Neuronal stem cell (in vitro differentiated cells): ENCODE data around the gene PAIP2B.

Experiments used
- DNase-seq: peaks from one replicate; pipeline ENCODE4 v3.0.0-alpha.2; 2013; ENCODE audit warnings: low spot score
- H2AFZ ChIP-seq: one replicate; pipeline ENCODE4 v1.6.1; 2013; ENCODE audit warnings: mild to moderate bottlenecking, low read length, inconsistent platforms
- H2AK5ac ChIP-seq: 2 replicates; pipeline ENCODE4 v1.6.1; 2013; ENCODE audit warnings: low read depth, mild to moderate bottlenecking, inconsistent platforms, low read length, moderate library complexity, mixed read lengths
- H2BK120ac ChIP-seq: 2 replicates; pipeline ENCODE4 v1.6.1; 2013; ENCODE audit warnings: low read depth, mild to moderate bottlenecking, inconsistent platforms, low read length, moderate library complexity, mixed read lengths
- H2BK12ac ChIP-seq: one replicate; pipeline ENCODE4 v1.6.1; 2013; ENCODE audit warnings: low read length, inconsistent platforms
- H2BK15ac ChIP-seq: 2 replicates; pipeline ENCODE4 v1.6.1; 2013; ENCODE audit warnings: mild to moderate bottlenecking, low read length, inconsistent platforms, mixed read lengths
- H2BK5ac ChIP-seq: one replicate; pipeline ENCODE4 v1.6.1; 2013; ENCODE audit warnings: inconsistent platforms, mild to moderate bottlenecking, low read length, moderate library complexity
- H3K14ac ChIP-seq: one replicate; pipeline ENCODE4 v1.6.1; 2013; ENCODE audit warnings: low read length, inconsistent platforms
- H3K18ac ChIP-seq: 2 replicates; pipeline ENCODE4 v1.6.1; 2013; ENCODE audit warnings: low read length, inconsistent platforms
- H3K23ac ChIP-seq: 2 replicates; pipeline ENCODE4 v1.6.1; 2013; ENCODE audit warnings: low read depth, mild to moderate bottlenecking, mixed read lengths, low read length, inconsistent platforms; ENCODE audit not compliant: poor library complexity
- H3K27ac ChIP-seq: replicated peaks from 3 replicates; pipeline ENCODE4 v1.5.1; 2013; ENCODE audit warnings: low read length, inconsistent platforms
- H3K27me3 ChIP-seq, 3 experiments: 2 replicates each; pipeline ENCODE4 v1.6.1; 2013; ENCODE audit warnings: low read length in 3 of 3, mild to moderate bottlenecking in 2 of 3, inconsistent platforms in 1 of 3, low read depth in 1 of 3, mixed read lengths in 1 of 3, moderate library complexity in 1 of 3; ENCODE audit not compliant: control insufficient read depth in 3 of 3, insufficient read depth in 3 of 3
- H3K36me3 ChIP-seq, 2 donors: replicated peaks in 1 of 2; 2 replicates each; pipeline ENCODE4 v1.6.1; 2013; ENCODE audit warnings: low read length in 2 of 2; ENCODE audit not compliant: control insufficient read depth in 2 of 2, insufficient read depth in 2 of 2
- H3K4ac ChIP-seq: 2 replicates; pipeline ENCODE4 v1.6.1; 2013; ENCODE audit warnings: inconsistent platforms, mild to moderate bottlenecking, low read length, moderate library complexity
- H3K4me1 ChIP-seq, 2 donors: 1 replicate in 1 of 2; 2 replicates in 1 of 2; pipeline ENCODE4 v1.6.1; 2013; ENCODE audit warnings: low read length in 2 of 2, low read depth in 1 of 2; ENCODE audit not compliant: control insufficient read depth in 2 of 2, insufficient read depth in 1 of 2
- H3K4me2 ChIP-seq: one replicate; pipeline ENCODE4 v1.6.1; 2013; ENCODE audit warnings: mild to moderate bottlenecking, low read length, inconsistent platforms; ENCODE audit not compliant: insufficient read depth, poor library complexity, severe bottlenecking
- H3K4me3 ChIP-seq, 2 donors: 2 replicates each; pipeline ENCODE4 v1.5.1; 2013; ENCODE audit warnings: low read length in 2 of 2, mild to moderate bottlenecking in 2 of 2, inconsistent platforms in 1 of 2, moderate library complexity in 1 of 2
- H3K79me1 ChIP-seq: one replicate; pipeline ENCODE4 v1.6.1; 2013; ENCODE audit warnings: low read depth, mild to moderate bottlenecking, inconsistent platforms, low read length, moderate library complexity
- H3K9ac ChIP-seq: one replicate; pipeline ENCODE4 v1.6.1; 2013; ENCODE audit warnings: mild to moderate bottlenecking, low read depth, low read length, inconsistent platforms; ENCODE audit not compliant: poor library complexity
- H3K9me3 ChIP-seq, 2 donors: replicated peaks in 1 of 2; 2 replicates each; pipeline versions ENCODE3 to v1.6.1; 2013; ENCODE audit warnings: low read length in 2 of 2, mild to moderate bottlenecking in 2 of 2, inconsistent platforms in 1 of 2, low read depth in 1 of 2, mixed read lengths in 1 of 2, moderate library complexity in 1 of 2; ENCODE audit not compliant: control insufficient read depth in 2 of 2, insufficient read depth in 1 of 2
- H4K8ac ChIP-seq: one replicate; pipeline ENCODE4 v1.6.1; 2013; ENCODE audit warnings: low read depth, mild to moderate bottlenecking, inconsistent platforms, low read length, moderate library complexity
- H4K91ac ChIP-seq: one replicate; pipeline ENCODE4 v1.6.1; 2013; ENCODE audit warnings: low read length, low read depth, mild to moderate bottlenecking, inconsistent platforms; ENCODE audit not compliant: poor library complexity
- WGBS, 2 donors: extraction: QIAGEN DNeasy Blood & Tissue Kit; methylation state at CpG; one replicate each; pipeline ENCODE4 v1.1.7; 2013; ENCODE audit warnings: missing lambda C conversion rate in 2 of 2, mixed read lengths in 1 of 2; ENCODE audit not compliant: insufficient read length in 2 of 2, insufficient replicate concordance in 1 of 2; ENCODE audit errors: extremely low coverage in 2 of 2; 5-methylcytosine and 5-hydroxymethylcytosine counted together

Gene PAIP2B

GRCh38 chr2:71153585-71154224 lies 73.2 kb downstream of the PAIP2B start:
- Histone ChIP-seq H2BK15ac (no peak overlapping the region), H3K4ac (no peak overlapping the region), H4K91ac (no peak overlapping the region), H4K8ac (no peak overlapping the region), H3K36me3 (peaks cover 6 to 19% of the 10 kb centered on the region in 2 donors), H2BK5ac (no peak overlapping the region), H3K4me3 (no peak overlapping the region), H3K23ac (no peak overlapping the region), H3K4me2 (no peak overlapping the region), H2BK12ac (no peak overlapping the region), H3K4me1 (peaks cover 4 to 7% of the 10 kb centered on the region in 2 donors), H3K18ac (no peak overlapping the region), H2AK5ac (no peak overlapping the region), H2BK120ac (no peak overlapping the region), H3K27ac (no peak overlapping the region), H3K9me3 (no peaks in the 10 kb centered on the region), H3K14ac (no peak overlapping the region), H3K9ac (peak overlapping the region; percentile 27), H3K27me3 (peaks cover 0 to 8% (median 0%) of the 10 kb centered on the region in 3 experiments), H3K79me1 (no peaks in the 10 kb centered on the region), H2AFZ (no peak overlapping the region)
- no peak for DNase-seq
- no CpG with 5 or more reads among the region's 11 CpGs for WGBS, 2 donors

- no peak overlapping the region for H2BK5ac ChIP-seq
- no peaks in the 10 kb centered on the region for H3K79me1 ChIP-seq
- H2BK120ac ChIP-seq = no peak overlapping the region
- H3K23ac ChIP-seq = no peak overlapping the region
- no peak overlapping the region for H3K9ac ChIP-seq
- no peak overlapping the region for H4K91ac ChIP-seq
- peak overlapping the region; percentile 48 for H3K18ac ChIP-seq
- peak overlapping the region in 1 of 2 donors; percentile 39 for H3K4me3 ChIP-seq
- H3K9me3 ChIP-seq = no peaks in the 10 kb centered on the region
- no peak overlapping the region for H3K14ac ChIP-seq
- H3K27ac ChIP-seq = no peak overlapping the region
- peaks cover 0 to under 1% of the 10 kb centered on the region in 2 donors for H3K4me1 ChIP-seq
- no peak overlapping the region for H3K4ac ChIP-seq
- no peak for DNase-seq
- no peak overlapping the region for H2AK5ac ChIP-seq
- no peak overlapping the region for H2BK15ac ChIP-seq
- H3K27me3 ChIP-seq = peaks cover 0 to 8% (median 0%) of the 10 kb centered on the region in 3 experiments
- no CpG with 5 or more reads among the region's 1 CpG for WGBS, 2 donors
- no peak overlapping the region for H2AFZ ChIP-seq
- H2BK12ac ChIP-seq = no peak overlapping the region
- H4K8ac ChIP-seq = no peak overlapping the region
- H3K36me3 ChIP-seq = peaks cover 10 to 39% of the 10 kb centered on the region in 2 donors
- no peak overlapping the region for H3K4me2 ChIP-seq
Observed at GRCh38 chr2:71151620-71152019, 75.3 kb downstream of the PAIP2B start.

- no peak overlapping the region for H2BK5ac ChIP-seq
- H3K4me1 ChIP-seq = no peaks in the 10 kb centered on the region
- no peak overlapping the region for H3K23ac ChIP-seq
- no peak overlapping the region for H4K8ac ChIP-seq
- H3K4ac ChIP-seq = no peak overlapping the region
- no peak overlapping the region for H3K18ac ChIP-seq
- no peak overlapping the region for H3K9ac ChIP-seq
- H3K27ac ChIP-seq = no peak overlapping the region
- no peak overlapping the region for H3K14ac ChIP-seq
- no peak overlapping the region for H2AFZ ChIP-seq
- no peak overlapping the region for H3K4me2 ChIP-seq
- no peak overlapping the region for H2BK120ac ChIP-seq
- H2AK5ac ChIP-seq = no peak overlapping the region
- H3K36me3 ChIP-seq = peaks cover 16 to 51% of the 10 kb centered on the region in 2 donors
- no peaks in the 10 kb centered on the region for H3K79me1 ChIP-seq
- peaks cover 0 to 8% (median 3%) of the 10 kb centered on the region in 3 experiments for H3K27me3 ChIP-seq
- no peak overlapping the region for H2BK12ac ChIP-seq
- no CpG with 5 or more reads among the region's 3 CpGs for WGBS, 2 donors
- no peak overlapping the region for H4K91ac ChIP-seq
- no peak for DNase-seq
- peaks cover 0 to 2% of the 10 kb centered on the region in 2 donors for H3K9me3 ChIP-seq
- H3K4me3 ChIP-seq = no peak overlapping the region
- no peak overlapping the region for H2BK15ac ChIP-seq
Observed at GRCh38 chr2:71150082-71150816, 76.7 kb downstream of the PAIP2B start.

- Histone ChIP-seq H3K23ac (no peak overlapping the region), H3K4ac (no peak overlapping the region)
Observed at GRCh38 chr2:71148506-71149063, 78.3 kb downstream of the PAIP2B start.

More at GRCh38 chr2:71148506-71149063, 78.3 kb downstream of the PAIP2B start:
- Histone ChIP-seq H2AK5ac (no peak overlapping the region), H3K27me3 (peaks cover 0 to 3% (median 0%) of the 10 kb centered on the region in 3 experiments), H3K27ac (no peak overlapping the region), H2BK120ac (no peak overlapping the region), H2BK12ac (no peak overlapping the region), H3K9ac (no peak overlapping the region), H3K36me3 (peaks cover 27 to 68% of the 10 kb centered on the region in 2 donors), H4K8ac (no peak overlapping the region), H3K4me2 (no peak overlapping the region), H4K91ac (no peak overlapping the region), H2BK15ac (no peak overlapping the region), H3K9me3 (peaks cover 0 to 2% of the 10 kb centered on the region in 2 donors), H3K14ac (no peak overlapping the region), H3K79me1 (no peaks in the 10 kb centered on the region), H3K18ac (no peak overlapping the region), H3K4me3 (no peak overlapping the region), H2BK5ac (no peak overlapping the region), H3K4me1 (no peaks in the 10 kb centered on the region), H2AFZ (no peak overlapping the region)
- no peak for DNase-seq
- WGBS, 2 donors = no CpG with 5 or more reads among the region's 2 CpGs
